Ovary (tissue), 3 donors: ENCODE data around the gene LAMC1.

Experiments used
- CTCF ChIP-seq, 3 donors: fragments of 450-650 bp in 2 of 3; fragments of 200-600 bp in 1 of 3; IDR thresholded peaks; one replicate each; pipeline versions ENCODE4 v1.5.1 to v1.8.0; 2016 to 2022; ENCODE audit warnings: antibody characterized with exemption in 3 of 3, mild to moderate bottlenecking in 1 of 3
- EP300 ChIP-seq: sonication (generic); formaldehyde crosslinking; IDR thresholded peaks from one replicate; pipeline ENCODE4 v1.6.1; 2017; ENCODE audit warnings: antibody characterized with exemption
- POLR2A ChIP-seq: fragments of 450-650 bp; IDR thresholded peaks from one replicate; pipeline ENCODE4 v1.6.1; 2017; ENCODE audit warnings: antibody characterized with exemption, mild to moderate bottlenecking, moderate library complexity
- donor health status: DM: no; HTN: no; CAD: no.

- no peak for TF ChIP-seq POLR2A
- no peak for TF ChIP-seq CTCF (IDR thresholded peaks at IDR 0.05)
- TF ChIP-seq EP300: no peak
Measured at GRCh38 chr1:183038913-183039312, 15.7 kb downstream of the LAMC1 start.
